HG02610 (cell line): Measurements from ENCODE around the gene ACVR2B.

ENCODE experiments used
- ATAC-seq: cut with Tn5 transposase; IDR thresholded peaks from one replicate; pipeline ENCODE4 v1.9.1; 2021; ENCODE audit warnings: mild to moderate bottlenecking, moderate library complexity; ENCODE audit not compliant: unreplicated experiment

ACVR2B gene

GRCh38 chr3:38457111-38458003 is 3.7 kb downstream of the ACVR2B start:
- ATAC-seq: no peak

- no peak for ATAC-seq
Measured at GRCh38 chr3:38458796-38459498, 5.3 kb downstream of the ACVR2B start.

GRCh38 chr3:38459499-38460048 is 5.9 kb downstream of the ACVR2B start:
- ATAC-seq: no peak

GRCh38 chr3:38460377-38461270 is 6.9 kb downstream of the ACVR2B start:
- ATAC-seq: no peak

GRCh38 chr3:38465588-38466154 is 12.0 kb downstream of the ACVR2B start:
- no peak for ATAC-seq

GRCh38 chr3:38468765-38469164 is 15.1 kb downstream of the ACVR2B start:
- ATAC-seq: no peak

- ATAC-seq: no peak
Measured at GRCh38 chr3:38469852-38470251, 16.2 kb downstream of the ACVR2B start.

GRCh38 chr3:38471260-38471857 is 17.7 kb downstream of the ACVR2B start:
- ATAC-seq: no peak

GRCh38 chr3:38472342-38472741 is 18.7 kb downstream of the ACVR2B start:
- ATAC-seq: no peak

- ATAC-seq: no peak
Measured at GRCh38 chr3:38473229-38473628, 19.5 kb downstream of the ACVR2B start.

GRCh38 chr3:38474928-38475605 is 21.4 kb downstream of the ACVR2B start:
- no peak for ATAC-seq

- ATAC-seq: no peak
Measured at GRCh38 chr3:38475716-38476115, 22.0 kb downstream of the ACVR2B start.

- ATAC-seq: no peak
Measured at GRCh38 chr3:38476157-38476756, 22.6 kb downstream of the ACVR2B start.

- no peak for ATAC-seq
Measured at GRCh38 chr3:38477057-38477820, 23.5 kb downstream of the ACVR2B start.

GRCh38 chr3:38477839-38478450 is 24.3 kb downstream of the ACVR2B start:
- ATAC-seq: no peak

- no peak for ATAC-seq
Measured at GRCh38 chr3:38478901-38479300, 25.2 kb downstream of the ACVR2B start.

- ATAC-seq: no peak
Measured at GRCh38 chr3:38479431-38480092, 25.9 kb downstream of the ACVR2B start.

GRCh38 chr3:38480093-38480445 is 26.4 kb downstream of the ACVR2B start:
- no peak for ATAC-seq
